K562 (cell line): ENCODE measurements around the gene SUPT3H. TPM values are rescaled to one million over a fixed set of nuclear protein-coding genes. Genes with fewer than 3 reads are reported as not detected.
A peak's percentile ranks its signal among the peaks of the same experiment; 100 is the strongest.

Experiments used
- CXXC5 ChIP-seq: fragments of 250-450 bp; sonication (Bioruptor Pico); IDR thresholded peaks from 2 replicates; pipeline ENCODE4 v1.8.0; 2022; ENCODE audit warnings: inconsistent platforms, mild to moderate bottlenecking, moderate library complexity
- ELF1 ChIP-seq: fragments of 200-800 bp; sonication (Bioruptor generic); IDR thresholded peaks from 2 replicates; pipeline ENCODE4 v1.6.1; 2016; ENCODE audit warnings: missing genetic modification characterization, missing compliant biosample characterization
- HDAC1 ChIP-seq, 2 experiments: fragments of 450-650 bp; IDR thresholded peaks; 2 replicates each; pipeline ENCODE4 v1.6.1; 2016 to 2017; ENCODE audit warnings: inconsistent platforms in 1 of 2, mild to moderate bottlenecking in 1 of 2, moderate library complexity in 1 of 2
- PHTF2 ChIP-seq: fragments of 250-450 bp; sonication (Bioruptor Pico); IDR thresholded peaks from 2 replicates; pipeline ENCODE4 v1.5.0; 2021; ENCODE audit warnings: mild to moderate bottlenecking
- RBM25 ChIP-seq: fragments of 200-400 bp; formaldehyde crosslinking; IDR thresholded peaks from 2 replicates; pipeline ENCODE4 v1.6.1; 2018; ENCODE audit warnings: low read length, low read depth, moderate library complexity; ENCODE audit not compliant: severe bottlenecking
- RCOR1 ChIP-seq, 2 experiments: IDR thresholded peaks; 2 replicates each; pipeline ENCODE4 v1.6.1; 2012; ENCODE audit warnings: low read depth in 2 of 2, low read length in 2 of 2, borderline replicate concordance in 1 of 2, improper control_type of control experiment in 1 of 2
- SIN3A ChIP-seq, 2 experiments: fragments of 150-350 bp in 1 of 2; IDR thresholded peaks; 2 replicates each; pipeline ENCODE4 v1.6.1; 2011 to 2016; ENCODE audit warnings: borderline replicate concordance in 2 of 2, low read depth in 2 of 2, low read length in 2 of 2, mild to moderate bottlenecking in 2 of 2, moderate library complexity in 2 of 2; ENCODE audit not compliant: control insufficient read depth in 1 of 2
- SIN3B ChIP-seq: fragments of 450-650 bp; IDR thresholded peaks from 2 replicates; pipeline ENCODE4 v1.6.1; 2017; ENCODE audit warnings: low read depth, mild to moderate bottlenecking, moderate library complexity
- SIRT6 ChIP-seq: IDR thresholded peaks from one replicate; pipeline ENCODE4 v1.6.1; 2012; ENCODE audit warnings: low read depth, mild to moderate bottlenecking, control low read depth, inconsistent platforms, low read length, moderate library complexity
- THRAP3 ChIP-seq: fragments of 450-650 bp; IDR thresholded peaks from 2 replicates; pipeline ENCODE4 v1.6.1; 2016; ENCODE audit warnings: mild to moderate bottlenecking, inconsistent platforms, borderline replicate concordance
- ZNF316 ChIP-seq: fragments of 450-650 bp; IDR thresholded peaks from 2 replicates; pipeline ENCODE4 v1.6.1; 2016
- ZNF561 ChIP-seq: fragments of 450-650 bp; formaldehyde crosslinking; conservative IDR thresholded peaks from 2 replicates; pipeline ENCODE4 v1.4.0; 2020; ENCODE audit warnings: mild to moderate bottlenecking, moderate library complexity
- ZNF766 ChIP-seq: fragments of 200-800 bp; sonication (Bioruptor generic); conservative IDR thresholded peaks from 2 replicates; pipeline ENCODE4 v1.6.1; 2016; ENCODE audit warnings: missing genetic modification characterization, missing compliant biosample characterization
- polyA plus RNA-seq, 8 experiments: library from polyadenylated mRNA; depleted of rRNA in 4 of 8; stranded (reverse) in 5 of 8; unstranded in 3 of 8; fragments of >200 nt; fragmentation: Nextera tagmentation in 2 of 8; fragmentation: Illumina TruSeq in 1 of 8; extraction: Ambion mirVana in 2 of 8; extraction: Trizol in 1 of 8; gene quantifications; 2 replicates each; pipeline versions ENCODE4 v1.2.1 to v1.2.3, GENCODE V29; 2011 to 2014; ENCODE audit warnings: inconsistent platforms in 1 of 8, missing spikeins in 1 of 8
- total RNA-seq, 7 experiments: library from RNA; depleted of rRNA in 6 of 7; stranded (reverse); fragments of >200 nt in 6 of 7; fragmentation: Illumina TruSeq in 2 of 7; extraction: Trizol in 2 of 7; gene quantifications; 2 replicates each; pipeline versions ENCODE4 v1.2.1 to v1.2.3, GENCODE V29; 2011 to 2021; ENCODE audit warnings: low replicate concordance in 1 of 7
- TF ChIP-seq, protein P1 (sequence below): sonication (generic); formaldehyde crosslinking; IDR thresholded peaks from 2 replicates; pipeline ENCODE4 v1.8.0; 2022; ENCODE audit warnings: mild to moderate bottlenecking, missing genetic modification reagents
- TF ChIP-seq, protein P2 (sequence below): fragments of 250-450 bp; sonication (Bioruptor Pico); IDR thresholded peaks from 2 replicates; pipeline ENCODE4 v1.5.1; 2021; ENCODE audit warnings: mild to moderate bottlenecking
- TF ChIP-seq, protein P3 (sequence below): sonication (generic); formaldehyde crosslinking; IDR thresholded peaks from 2 replicates; pipeline ENCODE4 v1.8.0; 2022; ENCODE audit warnings: mild to moderate bottlenecking, low read depth, missing genetic modification reagents
- TF ChIP-seq, protein P4 (sequence below): fragments of 450-650 bp; formaldehyde crosslinking; IDR thresholded peaks from 2 replicates; pipeline ENCODE4 v1.4.0; 2020; ENCODE audit warnings: mild to moderate bottlenecking, moderate library complexity

SUPT3H gene
- total and polyA plus RNA-seq, 9 of the 15 experiments (the other 6 are each of a cell fraction or from before 2014, with no cell fraction given): 7.2 to 16.3 (median 11.9) TPM

DNA sequence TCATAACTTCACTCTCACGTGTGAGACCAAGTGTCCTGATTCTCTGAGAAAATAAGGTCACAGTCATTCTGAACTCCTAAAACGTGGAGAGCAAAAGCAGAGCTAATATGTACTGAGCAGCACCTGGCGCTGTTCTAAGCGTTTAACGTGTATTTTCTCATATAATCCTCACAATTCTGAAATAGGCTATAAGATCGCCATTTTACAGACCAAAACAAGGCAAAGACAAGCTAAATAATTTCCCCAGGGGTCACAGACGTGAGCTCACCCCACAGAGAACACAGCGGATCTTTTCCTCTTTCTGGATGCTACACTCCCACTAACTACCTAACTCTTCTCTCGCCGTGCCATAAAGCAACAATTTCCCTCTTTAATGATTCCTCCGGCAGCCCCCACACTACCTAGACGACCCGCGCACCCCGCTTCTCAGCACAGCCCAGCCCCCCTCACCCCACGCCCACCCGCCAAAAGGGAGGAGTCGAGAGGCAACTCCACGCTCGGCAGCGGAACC lies 636 bp downstream of the SUPT3H start (continued):
- no peak; a peak in 1 of 4 replicates for TF ChIP-seq HDAC1 (IDR thresholded peaks at IDR 0.05)
- peak in 1 of 2 experiments; percentile 53; a peak in 1 of 4 replicates for TF ChIP-seq SIN3A (IDR thresholded peaks at IDR 0.05; ENCODE audit: borderline replicate concordance in 2 of 2, control insufficient read depth in 1 of 2, low read depth in 2 of 2, low read length in 2 of 2)
- TF ChIP-seq, protein P1, sequence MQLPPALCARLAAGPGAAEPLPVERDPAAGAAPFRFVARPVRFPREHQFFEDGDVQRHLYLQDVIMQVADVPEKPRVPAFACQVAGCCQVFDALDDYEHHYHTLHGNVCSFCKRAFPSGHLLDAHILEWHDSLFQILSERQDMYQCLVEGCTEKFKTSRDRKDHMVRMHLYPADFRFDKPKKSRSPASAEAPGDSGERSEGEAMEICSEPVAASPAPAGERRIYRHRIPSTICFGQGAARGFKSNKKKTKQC (CRISPR knock-in tag): no peak
- no peak for TF ChIP-seq ZNF316
- TF ChIP-seq, protein P2, sequence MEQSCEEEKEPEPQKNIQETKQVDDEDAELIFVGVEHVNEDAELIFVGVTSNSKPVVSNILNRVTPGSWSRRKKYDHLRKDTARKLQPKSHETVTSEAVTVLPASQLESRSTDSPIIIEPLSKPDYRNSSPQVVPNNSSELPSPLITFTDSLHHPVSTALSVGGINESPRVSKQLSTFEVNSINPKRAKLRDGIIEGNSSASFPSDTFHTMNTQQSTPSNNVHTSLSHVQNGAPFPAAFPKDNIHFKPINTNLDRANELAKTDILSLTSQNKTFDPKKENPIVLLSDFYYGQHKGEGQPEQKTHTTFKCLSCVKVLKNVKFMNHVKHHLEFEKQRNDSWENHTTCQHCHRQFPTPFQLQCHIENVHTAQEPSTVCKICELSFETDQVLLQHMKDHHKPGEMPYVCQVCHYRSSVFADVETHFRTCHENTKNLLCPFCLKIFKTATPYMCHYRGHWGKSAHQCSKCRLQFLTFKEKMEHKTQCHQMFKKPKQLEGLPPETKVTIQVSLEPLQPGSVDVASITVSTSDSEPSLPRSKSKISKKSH (CRISPR knock-in tag): no peak
- TF ChIP-seq ELF1: no peak
- TF ChIP-seq, protein P3, sequence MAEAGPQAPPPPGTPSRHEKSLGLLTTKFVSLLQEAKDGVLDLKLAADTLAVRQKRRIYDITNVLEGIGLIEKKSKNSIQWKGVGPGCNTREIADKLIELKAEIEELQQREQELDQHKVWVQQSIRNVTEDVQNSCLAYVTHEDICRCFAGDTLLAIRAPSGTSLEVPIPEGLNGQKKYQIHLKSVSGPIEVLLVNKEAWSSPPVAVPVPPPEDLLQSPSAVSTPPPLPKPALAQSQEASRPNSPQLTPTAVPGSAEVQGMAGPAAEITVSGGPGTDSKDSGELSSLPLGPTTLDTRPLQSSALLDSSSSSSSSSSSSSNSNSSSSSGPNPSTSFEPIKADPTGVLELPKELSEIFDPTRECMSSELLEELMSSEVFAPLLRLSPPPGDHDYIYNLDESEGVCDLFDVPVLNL (CRISPR knock-in tag): 0 out of 2 replicates have a peak, but pooled peaks have one; percentile 3
- no peak for TF ChIP-seq ZNF766 (CRISPR knock-in tag)
- no peak for TF ChIP-seq PHTF2 (CRISPR knock-in tag)
- TF ChIP-seq RCOR1 (IDR thresholded peaks at IDR 0.05; ENCODE audit: borderline replicate concordance in 1 of 2, low read depth in 2 of 2, low read length in 2 of 2): no peak
- no peak for TF ChIP-seq SIRT6
- TF ChIP-seq SIN3B: no peak
- TF ChIP-seq CXXC5: no peak; the same call in 1 of the 2 replicates
- TF ChIP-seq, protein P4, sequence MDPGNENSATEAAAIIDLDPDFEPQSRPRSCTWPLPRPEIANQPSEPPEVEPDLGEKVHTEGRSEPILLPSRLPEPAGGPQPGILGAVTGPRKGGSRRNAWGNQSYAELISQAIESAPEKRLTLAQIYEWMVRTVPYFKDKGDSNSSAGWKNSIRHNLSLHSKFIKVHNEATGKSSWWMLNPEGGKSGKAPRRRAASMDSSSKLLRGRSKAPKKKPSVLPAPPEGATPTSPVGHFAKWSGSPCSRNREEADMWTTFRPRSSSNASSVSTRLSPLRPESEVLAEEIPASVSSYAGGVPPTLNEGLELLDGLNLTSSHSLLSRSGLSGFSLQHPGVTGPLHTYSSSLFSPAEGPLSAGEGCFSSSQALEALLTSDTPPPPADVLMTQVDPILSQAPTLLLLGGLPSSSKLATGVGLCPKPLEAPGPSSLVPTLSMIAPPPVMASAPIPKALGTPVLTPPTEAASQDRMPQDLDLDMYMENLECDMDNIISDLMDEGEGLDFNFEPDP: 0 out of 2 replicates have a peak, but pooled peaks have one; percentile 65
- no peak for TF ChIP-seq THRAP3
- no peak for TF ChIP-seq ZNF561 (CRISPR knock-in tag)
- TF ChIP-seq RBM25: no peak
- TF ChIP-seq, all 486 proteins: peak for 40
